NT2/D1 (cell line): ENCODE data around the gene LOXHD1.

Experiments used
- SUZ12 ChIP-seq: IDR thresholded peaks from 2 replicates; pipeline ENCODE4 v1.6.1; 2011; ENCODE audit not compliant: insufficient read length, insufficient read depth; ENCODE audit errors: extremely low read depth
- YY1 ChIP-seq: IDR thresholded peaks from 2 replicates; pipeline ENCODE4 v1.6.1; 2011; ENCODE audit not compliant: insufficient read length, insufficient read depth
- ZNF274 ChIP-seq: IDR thresholded peaks from 2 replicates; pipeline ENCODE4 v1.6.1; 2011; ENCODE audit warnings: mild to moderate bottlenecking, low read depth, low read length

DNA sequence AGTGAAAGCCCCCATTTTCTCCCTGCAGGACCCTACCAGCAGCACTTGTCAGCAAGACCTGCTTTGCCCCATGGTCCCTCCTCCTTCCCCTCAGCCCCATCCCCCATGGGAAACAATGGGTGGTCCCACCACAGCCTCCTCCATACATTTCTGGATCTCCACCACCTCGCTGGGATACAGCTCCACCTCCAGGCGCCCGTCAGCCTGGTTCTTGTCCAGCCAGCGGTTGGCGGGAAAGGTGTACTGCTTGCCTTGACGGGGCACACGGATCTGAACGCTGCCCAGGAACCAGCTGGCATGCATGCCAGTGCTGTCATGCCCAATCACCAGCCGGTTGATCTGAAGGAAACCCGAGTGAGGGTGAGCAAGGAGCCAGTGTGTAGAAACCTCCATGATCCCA lies 90.9 kb downstream of the LOXHD1 start:
- TF ChIP-seq YY1 (no peak), ZNF274 (no peak), SUZ12 (no peak)
